GM13976 (cell line): ENCODE measurements around the gene GUCA2B.

Experiments
- DNase-seq: peaks from one replicate; pipeline ENCODE4 v3.0.0; 2012; ENCODE audit warnings: low spot score
- CTCF ChIP-seq: IDR thresholded peaks from 2 replicates; pipeline ENCODE4 v1.5.1; 2012; ENCODE audit warnings: borderline replicate concordance, mild to moderate bottlenecking; ENCODE audit not compliant: insufficient read depth; ENCODE audit errors: extremely low read depth, missing control alignments, control extremely low read depth
- in situ Hi-C: fragments of 300-500 bp; cut with MboI; formaldehyde crosslinking; loops from one replicate; pipeline ENCODE4 v1.12.0; 2022; ENCODE audit warnings: low sequenced_read_pairs, mixed read lengths, inconsistent platforms; ENCODE audit not compliant: unreplicated experiment

Gene GUCA2B

DNA sequence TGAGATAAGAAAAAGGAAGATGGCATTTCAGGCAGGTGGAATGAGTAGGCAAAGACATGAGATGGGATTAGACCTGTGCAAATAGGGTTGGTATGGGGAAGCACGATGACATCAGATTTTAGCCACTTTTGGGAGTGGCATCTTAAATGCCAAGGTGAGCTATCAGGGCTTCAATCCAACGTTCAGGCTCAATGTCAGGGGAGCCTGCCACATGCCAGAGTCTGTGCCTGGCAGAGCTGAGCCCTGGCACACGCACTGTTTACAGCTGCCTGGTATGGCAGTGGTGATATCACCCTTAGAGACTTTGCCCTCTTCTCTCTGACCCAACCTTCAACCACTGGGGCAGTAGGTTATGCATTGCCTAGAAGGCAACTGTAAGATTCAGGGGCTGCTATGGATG lies 1.1 kb upstream of the GUCA2B start:
- DNase-seq: no peak
- in situ Hi-C loops: no loop called here
- no peak for TF ChIP-seq CTCF

DNA sequence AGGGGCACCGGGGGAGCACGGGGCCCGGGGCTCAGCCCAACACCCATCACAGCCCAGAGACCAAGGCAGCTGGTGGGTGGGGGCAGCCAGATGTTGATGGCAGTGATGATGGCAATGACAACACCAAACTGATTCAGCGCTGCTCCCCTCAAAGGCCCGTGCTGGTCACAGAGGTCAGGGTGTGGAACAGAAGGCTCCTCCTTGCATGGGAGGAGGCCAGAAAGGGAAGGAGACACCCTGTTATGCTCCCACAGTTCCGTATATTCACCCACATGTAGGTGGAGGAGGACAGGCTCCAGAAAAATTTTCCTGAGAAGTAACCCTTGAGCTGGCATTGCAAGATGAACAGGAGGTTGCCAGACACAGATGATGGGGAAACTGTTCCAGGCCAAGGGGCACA lies 414 bp downstream of the GUCA2B start:
- in situ Hi-C loops: no loop called here
- no peak for TF ChIP-seq CTCF
- no peak for DNase-seq

- no peak for DNase-seq
- in situ Hi-C loops: no loop called here
- no peak for TF ChIP-seq CTCF
These were observed 1.5 kb downstream of the GUCA2B start for GRCh38 chr1:42154685-42155084.

DNA sequence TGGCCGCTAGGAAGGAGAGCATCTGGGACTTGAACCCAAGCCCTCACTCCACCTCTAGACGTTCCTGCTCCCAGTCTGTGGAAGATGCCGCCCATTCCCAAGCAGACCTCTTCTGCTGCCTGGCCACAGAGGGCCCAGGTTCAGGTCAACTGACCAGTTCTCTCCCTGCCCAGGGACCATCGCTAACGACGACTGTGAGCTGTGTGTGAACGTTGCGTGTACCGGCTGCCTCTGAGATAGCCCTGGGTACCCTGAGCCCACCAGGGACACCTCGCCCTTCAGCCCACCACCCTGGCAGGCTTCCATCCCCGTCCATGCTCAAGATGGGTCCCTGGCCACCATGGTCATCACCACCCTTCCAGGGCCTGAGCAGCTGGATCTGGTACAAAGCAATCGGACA lies 2.2 kb downstream of the GUCA2B start:
- in situ Hi-C loops: no loop called here
- no peak for TF ChIP-seq CTCF

GRCh38 chr1:42157667-42158066 lies 4.5 kb downstream of the GUCA2B start:
- no peak for TF ChIP-seq CTCF
- no peak for DNase-seq
- in situ Hi-C loops: no loop called here

More for the DNA sequence above, 2.2 kb downstream of the GUCA2B start:
- no peak for DNase-seq

DNA sequence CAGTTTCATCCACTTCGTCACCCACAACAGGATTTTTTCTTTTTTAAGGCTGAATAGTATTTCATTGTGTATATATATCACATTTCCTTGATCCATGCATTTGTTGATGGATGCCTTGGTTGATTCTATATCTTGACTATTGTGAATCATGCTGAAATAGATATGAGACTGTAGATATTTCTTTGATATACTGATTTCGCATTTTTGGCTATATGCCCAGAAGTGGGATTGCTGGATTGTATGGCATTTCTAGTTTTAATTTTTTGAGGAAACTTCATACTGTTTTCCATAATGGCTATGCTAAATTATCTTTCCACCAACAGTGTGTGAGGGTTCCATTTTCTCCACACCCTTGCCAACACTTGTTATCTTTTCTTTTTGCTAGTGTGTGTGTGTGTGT lies 5.0 kb downstream of the GUCA2B start:
- no peak for TF ChIP-seq CTCF
- in situ Hi-C loops: no loop called here
- DNase-seq: no peak

DNA sequence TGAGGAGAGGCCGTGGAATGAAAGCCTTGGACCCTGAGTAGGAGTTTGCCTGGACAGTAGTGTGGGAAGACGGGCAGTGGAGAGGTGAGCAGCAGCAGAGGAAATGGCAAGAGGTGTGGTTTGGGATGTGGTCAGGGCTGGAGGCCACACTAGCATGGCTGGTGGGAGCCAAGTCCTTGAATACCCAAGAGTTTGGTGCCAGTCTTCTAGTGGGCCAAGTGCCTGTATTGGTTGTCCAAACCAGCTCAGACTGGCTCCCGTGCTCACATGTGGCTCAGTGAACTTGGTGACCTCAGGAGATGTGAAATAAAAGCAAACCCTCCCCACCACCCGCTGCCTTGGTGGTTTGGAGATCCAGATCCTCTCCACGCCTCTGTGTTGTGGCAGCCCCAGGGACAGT lies 9.0 kb downstream of the GUCA2B start:
- DNase-seq: no peak
- no peak for TF ChIP-seq CTCF
- in situ Hi-C loops: no loop called here
